Mesenchymal stem cell (in vitro differentiated cells and primary cell): ENCODE measurements around the gene MRPL28.

Source experiments
- DNase-seq: peaks from one replicate; pipeline ENCODE4 v3.0.0-alpha.2; 2013
- H2AFZ ChIP-seq: one replicate; pipeline ENCODE4 v1.6.1; 2013; ENCODE audit warnings: low read depth, mild to moderate bottlenecking, control low read depth, inconsistent platforms, low read length, moderate library complexity
- H2AK5ac ChIP-seq: 2 replicates; pipeline ENCODE4 v1.6.1; 2013; ENCODE audit warnings: low read length, moderate library complexity, mild to moderate bottlenecking, inconsistent platforms; ENCODE audit not compliant: severe bottlenecking
- H2BK120ac ChIP-seq: one replicate; pipeline ENCODE4 v1.6.1; 2013; ENCODE audit warnings: low read depth, mild to moderate bottlenecking, inconsistent platforms, low read length, moderate library complexity
- H2BK12ac ChIP-seq, 2 experiments: one replicate each; pipeline ENCODE4 v1.6.1; 2013; ENCODE audit warnings: inconsistent platforms in 2 of 2, low read length in 2 of 2, mild to moderate bottlenecking in 2 of 2, moderate library complexity in 2 of 2, control low read depth in 1 of 2
- H2BK15ac ChIP-seq: one replicate; pipeline ENCODE4 v1.6.1; 2013; ENCODE audit warnings: mild to moderate bottlenecking, low read depth, inconsistent platforms; ENCODE audit not compliant: poor library complexity, severe bottlenecking
- H2BK5ac ChIP-seq: 2 replicates; pipeline ENCODE4 v1.6.1; 2013; ENCODE audit warnings: low read depth, mild to moderate bottlenecking, low read length, control low read depth, inconsistent platforms; ENCODE audit not compliant: poor library complexity, severe bottlenecking
- H3K14ac ChIP-seq, 2 experiments: one replicate each; pipeline ENCODE4 v1.6.1; 2013; ENCODE audit warnings: inconsistent platforms in 2 of 2, low read length in 2 of 2, control low read depth in 1 of 2, mild to moderate bottlenecking in 1 of 2, moderate library complexity in 1 of 2
- H3K18ac ChIP-seq, 2 experiments: one replicate each; pipeline ENCODE4 v1.6.1; 2013; ENCODE audit warnings: inconsistent platforms in 2 of 2, low read length in 2 of 2, control low read depth in 1 of 2, low read depth in 1 of 2, mild to moderate bottlenecking in 1 of 2
- H3K23ac ChIP-seq, 2 experiments: one replicate each; pipeline ENCODE4 v1.6.1; 2013; ENCODE audit warnings: inconsistent platforms in 2 of 2, low read length in 2 of 2, mild to moderate bottlenecking in 2 of 2, moderate library complexity in 2 of 2, control low read depth in 1 of 2
- H3K27ac ChIP-seq: 2 replicates; pipeline ENCODE4 v1.5.1; 2013; ENCODE audit warnings: mild to moderate bottlenecking, moderate library complexity, low read length, control low read depth, inconsistent platforms; ENCODE audit not compliant: poor library complexity, severe bottlenecking
- H3K27me3 ChIP-seq, 2 experiments: 2 replicates each; pipeline versions ENCODE4 v1.6.1 to v1.7.0; 2013; ENCODE audit warnings: low read length in 2 of 2, mild to moderate bottlenecking in 2 of 2, moderate library complexity in 2 of 2, control low read depth in 1 of 2, inconsistent platforms in 1 of 2; ENCODE audit not compliant: control insufficient read depth in 1 of 2, insufficient read depth in 1 of 2
- H3K36me3 ChIP-seq, 2 experiments: 2 replicates each; pipeline versions ENCODE4 v1.6.1 to v1.7.0; 2013; ENCODE audit warnings: low read length in 2 of 2, control low read depth in 1 of 2, inconsistent platforms in 1 of 2, low read depth in 1 of 2, mild to moderate bottlenecking in 1 of 2; ENCODE audit not compliant: insufficient read depth in 2 of 2, control insufficient read depth in 1 of 2
- H3K4ac ChIP-seq, 2 experiments: one replicate each; pipeline ENCODE4 v1.6.1; 2013; ENCODE audit warnings: inconsistent platforms in 2 of 2, low read length in 2 of 2, mild to moderate bottlenecking in 2 of 2, moderate library complexity in 2 of 2, control low read depth in 1 of 2, low read depth in 1 of 2
- H3K4me1 ChIP-seq: 2 replicates; pipeline ENCODE4 v1.6.1; 2013; ENCODE audit warnings: low read depth, low read length, control low read depth; ENCODE audit not compliant: control insufficient read depth, insufficient read depth
- H3K4me2 ChIP-seq: 2 replicates; pipeline ENCODE4 v1.6.1; 2013; ENCODE audit warnings: low read length, mild to moderate bottlenecking, inconsistent platforms; ENCODE audit not compliant: poor library complexity, severe bottlenecking
- H3K4me3 ChIP-seq, 2 experiments: 2 replicates each; pipeline versions ENCODE4 v1.5.1 to v1.7.0; 2013; ENCODE audit warnings: low read length in 2 of 2, mild to moderate bottlenecking in 2 of 2, control low read depth in 1 of 2, low read depth in 1 of 2; ENCODE audit not compliant: insufficient read depth in 1 of 2
- H3K79me1 ChIP-seq: replicated peaks from 2 replicates; pipeline ENCODE4 v1.6.1; 2013; ENCODE audit warnings: mild to moderate bottlenecking, control low read depth, low read length, inconsistent platforms; ENCODE audit not compliant: poor library complexity, severe bottlenecking
- H3K9ac ChIP-seq: 2 replicates; pipeline ENCODE4 v1.7.0; 2013; ENCODE audit warnings: mild to moderate bottlenecking, low read length, moderate library complexity
- H3K9me3 ChIP-seq: 2 replicates; pipeline ENCODE4 v1.7.0; 2013; ENCODE audit warnings: mild to moderate bottlenecking, low read length; ENCODE audit not compliant: control insufficient read depth
- H4K8ac ChIP-seq: one replicate; pipeline ENCODE4 v1.6.1; 2013; ENCODE audit warnings: inconsistent platforms, mild to moderate bottlenecking, low read length, moderate library complexity
- H4K91ac ChIP-seq: one replicate; pipeline ENCODE4 v1.6.1; 2013; ENCODE audit warnings: mild to moderate bottlenecking, low read length, inconsistent platforms
- WGBS: methylation state at CpG from one replicate; pipeline ENCODE4 v1.1.7; 2013; ENCODE audit warnings: mixed read lengths; 5-methylcytosine and 5-hydroxymethylcytosine counted together

The MRPL28 gene

GRCh38 chr16:369275-369865 is 968 bp downstream of the MRPL28 start:
- H2BK12ac ChIP-seq, result no peak overlapping the region
- H4K91ac ChIP-seq, result no peak overlapping the region
- H3K4me2 ChIP-seq, result peak overlapping the region; percentile 66
- H2BK120ac ChIP-seq, result no peak overlapping the region
- no peak overlapping the region for H3K4ac ChIP-seq
- peak overlapping the region in 1 of 2 experiments; percentile 75 for H3K4me3 ChIP-seq
- H3K18ac ChIP-seq, result no peak overlapping the region
- no peak overlapping the region for H2AK5ac ChIP-seq
- no peak overlapping the region for H3K27ac ChIP-seq
- no peak overlapping the region for H2BK5ac ChIP-seq
- DNase-seq, result no peak
- H3K9ac ChIP-seq, result peak overlapping the region; percentile 62
- no peak overlapping the region for H4K8ac ChIP-seq
- peaks cover 58 to 78% of the 10 kb centered on the region in 2 experiments for H3K36me3 ChIP-seq
- H3K27me3 ChIP-seq, result peaks cover 4 to 6% of the 10 kb centered on the region in 2 experiments
- peak overlapping the region in 1 of 2 experiments; percentile 79 for H3K23ac ChIP-seq
- peaks cover 25% of the 10 kb centered on the region for H3K4me1 ChIP-seq
- 93% methylated on average over 20 of the region's 20 CpGs for WGBS
- no peak overlapping the region for H2AFZ ChIP-seq
- H3K14ac ChIP-seq, result no peak overlapping the region
- no peak overlapping the region for H2BK15ac ChIP-seq
- H3K9me3 ChIP-seq, result no peaks in the 10 kb centered on the region
- peaks cover 18% of the 10 kb centered on the region for H3K79me1 ChIP-seq

- WGBS, result 97% methylated on average over 29 of the region's 29 CpGs
- H3K36me3 ChIP-seq, result peaks cover 50 to 70% of the 10 kb centered on the region in 2 experiments
- H4K91ac ChIP-seq, result peak overlapping the region; percentile 28
Observed at GRCh38 chr16:368388-369158, 1.8 kb downstream of the MRPL28 start.

DNA sequence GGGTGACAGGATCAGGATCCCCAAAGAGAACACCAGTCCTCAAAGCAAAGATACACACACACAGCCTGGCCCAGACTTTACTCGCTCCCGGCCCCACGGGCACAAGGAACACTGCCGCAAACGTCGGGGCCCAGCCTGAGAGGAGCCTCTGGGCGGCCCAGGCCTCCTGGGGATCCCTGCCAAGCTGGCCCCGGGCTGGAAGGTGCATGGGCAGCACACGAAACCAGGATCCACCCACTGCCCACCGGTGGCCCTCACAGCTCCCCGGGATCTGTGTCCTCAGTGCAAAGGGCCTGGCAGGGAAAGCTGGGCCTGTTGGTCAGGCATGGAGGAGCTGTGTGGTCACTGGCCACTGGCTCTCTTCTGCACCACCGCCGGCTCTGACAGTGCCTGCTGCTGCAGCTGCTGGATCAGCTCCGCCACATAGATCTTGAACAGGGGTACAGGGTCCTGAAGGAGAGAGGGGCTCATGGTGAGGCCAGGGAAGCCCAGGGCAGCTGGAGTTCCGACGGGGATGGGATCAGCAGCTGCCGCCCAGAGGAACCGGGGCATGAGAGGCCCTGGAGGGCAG is 2.9 kb downstream of the MRPL28 start:
- Histone ChIP-seq H2BK5ac (no peak overlapping the region), H2AFZ (no peak overlapping the region), H4K91ac (no peak overlapping the region), H3K4me2 (no peak overlapping the region), H3K79me1 (peaks cover 16% of the 10 kb centered on the region), H3K23ac (no peak overlapping the region), H3K4me3 (no peak overlapping the region), H3K4me1 (peaks cover 26% of the 10 kb centered on the region), H3K4ac (no peak overlapping the region), H3K9me3 (no peaks in the 10 kb centered on the region), H3K27ac (no peak overlapping the region), H2BK12ac (no peak overlapping the region), H3K14ac (no peak overlapping the region), H3K18ac (no peak overlapping the region), H2AK5ac (no peak overlapping the region), H2BK120ac (no peak overlapping the region), H4K8ac (no peak overlapping the region), H3K9ac (no peak overlapping the region), H3K36me3 (peaks cover 40 to 58% of the 10 kb centered on the region in 2 experiments), H3K27me3 (peaks cover 7 to 19% of the 10 kb centered on the region in 2 experiments), H2BK15ac (no peak overlapping the region)
- DNase-seq, result no peak
- 96% methylated on average over 17 of the region's 18 CpGs for WGBS

More at GRCh38 chr16:368388-369158, 1.8 kb downstream of the MRPL28 start:
- no peak for DNase-seq
- Histone ChIP-seq H2AFZ (no peak overlapping the region), H3K14ac (no peak overlapping the region), H3K4me2 (no peak overlapping the region), H3K23ac (no peak overlapping the region), H4K8ac (no peak overlapping the region), H2BK120ac (no peak overlapping the region), H3K9ac (no peak overlapping the region), H3K27me3 (peaks cover 7 to 12% of the 10 kb centered on the region in 2 experiments), H3K4me1 (peaks cover 25% of the 10 kb centered on the region), H3K27ac (no peak overlapping the region), H2BK15ac (no peak overlapping the region), H2BK12ac (no peak overlapping the region), H3K79me1 (peaks cover 16% of the 10 kb centered on the region), H2AK5ac (no peak overlapping the region), H3K9me3 (no peaks in the 10 kb centered on the region), H2BK5ac (no peak overlapping the region), H3K4ac (no peak overlapping the region), H3K4me3 (no peak overlapping the region), H3K18ac (no peak overlapping the region)

GRCh38 chr16:366476-366875 is 3.9 kb downstream of the MRPL28 start:
- Histone ChIP-seq H3K4me1 (peaks cover 28% of the 10 kb centered on the region), H2BK12ac (no peak overlapping the region), H3K23ac (no peak overlapping the region), H3K9me3 (no peaks in the 10 kb centered on the region), H2BK15ac (no peak overlapping the region), H3K9ac (no peak overlapping the region), H3K79me1 (peaks cover 16% of the 10 kb centered on the region), H2AK5ac (no peak overlapping the region), H4K91ac (no peak overlapping the region), H3K27me3 (peaks cover 7 to 25% of the 10 kb centered on the region in 2 experiments), H3K14ac (no peak overlapping the region), H3K36me3 (peaks cover 30 to 49% of the 10 kb centered on the region in 2 experiments), H4K8ac (peak overlapping the region; percentile 53), H3K18ac (no peak overlapping the region), H2BK5ac (no peak overlapping the region), H3K4me2 (no peak overlapping the region), H2BK120ac (no peak overlapping the region), H3K4ac (no peak overlapping the region), H3K27ac (no peak overlapping the region), H2AFZ (no peak overlapping the region), H3K4me3 (no peak overlapping the region)
- WGBS, result 95% methylated on average over 8 of the region's 10 CpGs
- no peak for DNase-seq
